Caco-2 (cell line): ENCODE measurements around the gene IPO11. TPM values are rescaled to one million over a fixed set of nuclear protein-coding genes. Genes with fewer than 3 reads are reported as not detected.
A peak's percentile ranks its signal among the peaks of the same experiment; 100 is the strongest.

Source experiments
- BruUV-seq: library from RNA; stranded (reverse); fragments of 400-500 nt; replicated peaks from 2 replicates; lab custom pipeline; 2021; lab: Mats Ljungman, UMichigan
- CTCF ChIA-PET: fragments of 300-600 bp; sonication (Branson Sonifier 250); formaldehyde crosslinking; loops from one replicate; lab custom pipeline; 2022; ENCODE audit warnings: antibody characterized with exemption; lab: Charles Lee
- POLR2A ChIA-PET: fragments of 300-600 bp; sonication (Branson Sonifier 250); formaldehyde crosslinking; loops from one replicate; lab custom pipeline; 2022; ENCODE audit warnings: antibody characterized with exemption; lab: Charles Lee
- DNase-seq, 2 experiments: peaks; one replicate each; pipeline versions ENCODE4 v3.0.0 to v3.0.0-alpha.2; 2020 to 2022
- H3K27me3 ChIP-seq: replicated peaks from 2 replicates; pipeline ENCODE4 v1.6.0; 2011; ENCODE audit warnings: low read length; ENCODE audit not compliant: control insufficient read depth, insufficient read depth
- H3K36me3 ChIP-seq: 2 replicates; pipeline ENCODE4 v1.5.1; 2011; ENCODE audit warnings: low read length; ENCODE audit not compliant: control insufficient read depth, insufficient read depth
- H3K4me1 ChIP-seq: fragments of 250-450 bp; sonication (Bioruptor Pico); 2 replicates; pipeline ENCODE4 v1.5.1; 2020; ENCODE audit warnings: mild to moderate bottlenecking
- H3K4me3 ChIP-seq: 2 replicates; pipeline ENCODE4 v1.5.1; 2011; ENCODE audit warnings: low read depth, mild to moderate bottlenecking, control low read depth, low read length
- H3K9me3 ChIP-seq: fragments of 250-450 bp; sonication (Bioruptor Pico); 2 replicates; pipeline ENCODE4 v1.5.1; 2020; ENCODE audit warnings: mild to moderate bottlenecking, moderate library complexity
- H3K27ac Mint-ChIP-seq: one replicate; pipeline ENCODE4 v1.8.0; 2022; ENCODE audit warnings: mixed read lengths; ENCODE audit not compliant: unreplicated experiment
- H3K27me3 Mint-ChIP-seq: one replicate; pipeline ENCODE4 v1.8.0; 2022; ENCODE audit warnings: mixed read lengths; ENCODE audit not compliant: insufficient read depth, unreplicated experiment
- H3K36me3 Mint-ChIP-seq: one replicate; pipeline ENCODE4 v1.8.0; 2022; ENCODE audit warnings: mild to moderate bottlenecking, mixed read lengths; ENCODE audit not compliant: insufficient read depth, unreplicated experiment
- H3K4me1 Mint-ChIP-seq: one replicate; pipeline ENCODE4 v1.8.0; 2022; ENCODE audit warnings: low read depth, mixed read lengths; ENCODE audit not compliant: unreplicated experiment
- H3K4me3 Mint-ChIP-seq: one replicate; pipeline ENCODE4 v1.8.0; 2022; ENCODE audit warnings: mild to moderate bottlenecking, moderate library complexity, mixed read lengths; ENCODE audit not compliant: unreplicated experiment
- H3K9me3 Mint-ChIP-seq: one replicate; pipeline ENCODE4 v1.8.0; 2022; ENCODE audit warnings: mixed read lengths; ENCODE audit not compliant: unreplicated experiment
- CTCF ChIP-seq, 2 experiments: fragments of 200-600 bp in 1 of 2; IDR thresholded peaks; 1 replicate in 1 of 2; 2 replicates in 1 of 2; pipeline versions ENCODE4 v1.5.1 to v1.8.0; 2011 to 2022; ENCODE audit warnings: antibody characterized with exemption in 1 of 2, control low read depth in 1 of 2, inconsistent platforms in 1 of 2, low read depth in 1 of 2, low read length in 1 of 2, mild to moderate bottlenecking in 1 of 2, moderate library complexity in 1 of 2; ENCODE audit not compliant: insufficient read depth in 1 of 2, severe bottlenecking in 1 of 2, unreplicated experiment in 1 of 2
- intact Hi-C: fragments of 100-400 bp; cut with micrococcal nuclease; formaldehyde crosslinking; loops from one replicate; pipeline ENCODE4 v1.10.0; 2022; ENCODE audit not compliant: unreplicated experiment
- total RNA-seq: library from RNA; stranded (reverse); gene quantifications from 2 replicates; pipeline ENCODE4 v1.2.3, GENCODE V29; 2022

The IPO11 gene
- total RNA-seq, 1 experiment from 2014 or later = 54.1 TPM

GRCh38 chr5:62578540-62578939, 166.0 kb downstream of the IPO11 start, which contains the start of gene LRRC70:
Gene LRRC70 (plus strand): TSS chr5:62578819. CDS start chr5:62579439, 620 bp downstream.
- H3K36me3 Mint-ChIP-seq = peaks cover 12% of the 10 kb centered on the region
- peak in 1 of 2 experiments; percentile 19 for DNase-seq
- no peaks in the 10 kb centered on the region for H3K9me3 Mint-ChIP-seq
- ChIA-PET POLR2A (no interaction called here), CTCF (interaction anchor here (0.7 kb wide), 1 partner anchor 1626 kb away, joined by 5 read pairs; no protein-coding TSS in a partner anchor)
- TF ChIP-seq CTCF (IDR thresholded peaks at IDR 0.05; ENCODE audit: insufficient read depth in 1 of 2, low read depth in 1 of 2, low read length in 1 of 2, severe bottlenecking in 1 of 2, unreplicated experiment in 1 of 2) = no peak
- Histone ChIP-seq H3K36me3 (no peaks in the 10 kb centered on the region), H3K4me3 (no peak within 1 kb of the TSS), H3K9me3 (no peaks in the 10 kb centered on the region), H3K27me3 (no peaks in the 10 kb centered on the region), H3K4me1 (no peaks in the 10 kb centered on the region)
- no peaks in the 10 kb centered on the region for H3K27me3 Mint-ChIP-seq
- intact Hi-C loops = no loop called here
- BruUV-seq = no TSS peak
- peaks cover 6% of the 10 kb centered on the region for H3K4me1 Mint-ChIP-seq
- H3K4me3 Mint-ChIP-seq = no peak within 1 kb of the TSS
- H3K27ac Mint-ChIP-seq = no peak within 1 kb of the TSS

GRCh38 chr5:62579761-62580160, 167.2 kb downstream of the IPO11 start:
- no peaks in the 10 kb centered on the region for H3K9me3 Mint-ChIP-seq
- no peak overlapping the region for H3K4me3 Mint-ChIP-seq
- peaks cover 12% of the 10 kb centered on the region for H3K36me3 Mint-ChIP-seq
- H3K4me1 ChIP-seq = no peaks in the 10 kb centered on the region
- TF ChIP-seq CTCF (IDR thresholded peaks at IDR 0.05; ENCODE audit: insufficient read depth in 1 of 2, low read depth in 1 of 2, low read length in 1 of 2, severe bottlenecking in 1 of 2, unreplicated experiment in 1 of 2) = no peak
- POLR2A ChIA-PET = no interaction called here
- H3K27me3 ChIP-seq = no peaks in the 10 kb centered on the region
- H3K4me3 ChIP-seq = no peak overlapping the region
- CTCF ChIA-PET = no interaction called here
- DNase-seq = no peak
- H3K9me3 ChIP-seq = no peaks in the 10 kb centered on the region
- BruUV-seq = no TSS peak
- no peak overlapping the region for H3K27ac Mint-ChIP-seq
- intact Hi-C loops = no loop called here
- no peaks in the 10 kb centered on the region for H3K36me3 ChIP-seq
- no peaks in the 10 kb centered on the region for H3K27me3 Mint-ChIP-seq
- peaks cover 7% of the 10 kb centered on the region for H3K4me1 Mint-ChIP-seq

GRCh38 chr5:62581836-62582597, 169.5 kb downstream of the IPO11 start:
- H3K36me3 Mint-ChIP-seq = peaks cover 21% of the 10 kb centered on the region
- intact Hi-C loops = no loop called here
- no peaks in the 10 kb centered on the region for H3K9me3 ChIP-seq
- no peak overlapping the region for H3K4me3 Mint-ChIP-seq
- H3K9me3 Mint-ChIP-seq = no peaks in the 10 kb centered on the region
- no peak for DNase-seq
- no peak for TF ChIP-seq CTCF (IDR thresholded peaks at IDR 0.05; ENCODE audit: insufficient read depth in 1 of 2, low read depth in 1 of 2, low read length in 1 of 2, severe bottlenecking in 1 of 2, unreplicated experiment in 1 of 2)
- H3K27ac Mint-ChIP-seq = no peak overlapping the region
- H3K36me3 ChIP-seq = no peaks in the 10 kb centered on the region
- POLR2A ChIA-PET = no interaction called here
- H3K4me1 Mint-ChIP-seq = peaks cover 12% of the 10 kb centered on the region
- no peaks in the 10 kb centered on the region for H3K27me3 ChIP-seq
- no peaks in the 10 kb centered on the region; the same call in 1 of the 2 replicates for H3K4me1 ChIP-seq
- no TSS peak for BruUV-seq
- H3K4me3 ChIP-seq = no peak overlapping the region
- no peaks in the 10 kb centered on the region for H3K27me3 Mint-ChIP-seq
- CTCF ChIA-PET = interaction anchor here (1.0 kb wide), 1 partner anchor 13 kb away, joined by 3 read pairs; no protein-coding TSS in a partner anchor
